GM12878 (cell line): ENCODE data around the gene GAS6.

Source experiments
- CREB1 ChIP-seq: IDR thresholded peaks from 2 replicates; pipeline ENCODE4 v1.6.1; 2012; ENCODE audit warnings: low read depth, mild to moderate bottlenecking, inconsistent platforms
- GABPA ChIP-seq: IDR thresholded peaks from 2 replicates; pipeline ENCODE4 v1.6.1; 2014; ENCODE audit warnings: antibody characterized with exemption, low read depth, mild to moderate bottlenecking, inconsistent platforms
- MYC ChIP-seq: IDR thresholded peaks from 2 replicates; pipeline ENCODE4 v1.6.1; 2011; ENCODE audit warnings: mild to moderate bottlenecking, low read length, moderate library complexity, inconsistent platforms; ENCODE audit not compliant: insufficient read depth, insufficient replicate concordance, insufficient read length, severe bottlenecking
- ZNF274 ChIP-seq: IDR thresholded peaks from one replicate; pipeline ENCODE4 v1.8.0; 2011; ENCODE audit not compliant: insufficient read length, insufficient read depth
- ZZZ3 ChIP-seq: IDR thresholded peaks from 2 replicates; pipeline ENCODE4 v1.6.1; 2011; ENCODE audit warnings: low read depth; ENCODE audit not compliant: control insufficient read depth, insufficient read length
- TF ChIP-seq, protein P1 (sequence below): fragments of 450-650 bp; IDR thresholded peaks from 2 replicates; pipeline ENCODE4 v1.6.1; 2016; ENCODE audit warnings: mild to moderate bottlenecking, moderate library complexity, borderline replicate concordance
- TF ChIP-seq, protein P2 (sequence below): IDR thresholded peaks from 2 replicates; pipeline ENCODE4 v1.6.1; 2012; ENCODE audit warnings: low read depth, low read length, improper control_type of control experiment

DNA sequence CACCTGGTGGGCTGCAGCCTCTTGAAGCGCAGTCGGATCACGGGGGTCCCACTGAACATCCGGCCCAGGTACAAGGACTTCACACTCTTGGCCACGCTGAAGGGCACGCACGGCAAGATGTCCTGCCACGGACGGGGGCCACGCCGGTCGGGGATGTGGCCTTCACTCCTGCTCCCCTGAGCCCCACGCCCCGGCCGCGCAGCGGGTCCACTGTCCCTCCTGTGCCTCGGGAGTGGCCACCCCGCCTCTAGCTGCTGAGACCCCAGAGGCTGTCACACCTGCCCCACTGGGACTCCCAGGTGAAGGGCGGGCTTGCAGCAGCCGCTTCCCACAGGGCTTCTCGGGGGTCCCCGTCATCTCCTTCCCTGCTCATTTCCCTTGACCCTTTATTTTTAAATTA is 31.2 kb downstream of the GAS6 start:
- TF ChIP-seq ZZZ3, result no peak
- no peak for TF ChIP-seq GABPA
- TF ChIP-seq, protein P1, sequence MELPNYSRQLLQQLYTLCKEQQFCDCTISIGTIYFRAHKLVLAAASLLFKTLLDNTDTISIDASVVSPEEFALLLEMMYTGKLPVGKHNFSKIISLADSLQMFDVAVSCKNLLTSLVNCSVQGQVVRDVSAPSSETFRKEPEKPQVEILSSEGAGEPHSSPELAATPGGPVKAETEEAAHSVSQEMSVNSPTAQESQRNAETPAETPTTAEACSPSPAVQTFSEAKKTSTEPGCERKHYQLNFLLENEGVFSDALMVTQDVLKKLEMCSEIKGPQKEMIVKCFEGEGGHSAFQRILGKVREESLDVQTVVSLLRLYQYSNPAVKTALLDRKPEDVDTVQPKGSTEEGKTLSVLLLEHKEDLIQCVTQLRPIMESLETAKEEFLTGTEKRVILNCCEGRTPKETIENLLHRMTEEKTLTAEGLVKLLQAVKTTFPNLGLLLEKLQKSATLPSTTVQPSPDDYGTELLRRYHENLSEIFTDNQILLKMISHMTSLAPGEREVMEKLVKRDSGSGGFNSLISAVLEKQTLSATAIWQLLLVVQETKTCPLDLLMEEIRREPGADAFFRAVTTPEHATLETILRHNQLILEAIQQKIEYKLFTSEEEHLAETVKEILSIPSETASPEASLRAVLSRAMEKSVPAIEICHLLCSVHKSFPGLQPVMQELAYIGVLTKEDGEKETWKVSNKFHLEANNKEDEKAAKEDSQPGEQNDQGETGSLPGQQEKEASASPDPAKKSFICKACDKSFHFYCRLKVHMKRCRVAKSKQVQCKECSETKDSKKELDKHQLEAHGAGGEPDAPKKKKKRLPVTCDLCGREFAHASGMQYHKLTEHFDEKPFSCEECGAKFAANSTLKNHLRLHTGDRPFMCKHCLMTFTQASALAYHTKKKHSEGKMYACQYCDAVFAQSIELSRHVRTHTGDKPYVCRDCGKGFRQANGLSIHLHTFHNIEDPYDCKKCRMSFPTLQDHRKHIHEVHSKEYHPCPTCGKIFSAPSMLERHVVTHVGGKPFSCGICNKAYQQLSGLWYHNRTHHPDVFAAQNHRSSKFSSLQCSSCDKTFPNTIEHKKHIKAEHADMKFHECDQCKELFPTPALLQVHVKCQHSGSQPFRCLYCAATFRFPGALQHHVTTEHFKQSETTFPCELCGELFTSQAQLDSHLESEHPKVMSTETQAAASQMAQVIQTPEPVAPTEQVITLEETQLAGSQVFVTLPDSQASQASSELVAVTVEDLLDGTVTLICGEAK, result no peak
- TF ChIP-seq, protein P2, sequence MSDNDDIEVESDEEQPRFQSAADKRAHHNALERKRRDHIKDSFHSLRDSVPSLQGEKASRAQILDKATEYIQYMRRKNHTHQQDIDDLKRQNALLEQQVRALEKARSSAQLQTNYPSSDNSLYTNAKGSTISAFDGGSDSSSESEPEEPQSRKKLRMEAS, result no peak
- TF ChIP-seq ZNF274, result no peak
- no peak for TF ChIP-seq CREB1
- TF ChIP-seq MYC, result no peak
